SIG-M5 treated with dmso at 0.1 percent for 504 hours (cell line): ENCODE data around the gene ZFAND2B.
"Not testable (repeated sequence)": the region's sequence is repeated elsewhere in the genome, so short reads cannot be mapped to it uniquely, and the experiment has no call there.

Source experiments
- DNase-seq: peaks from one replicate; lab custom pipeline; 2025; ENCODE audit not compliant: unreplicated experiment; lab: John Stamatoyannopoulos, UW

ZFAND2B gene

DNA sequence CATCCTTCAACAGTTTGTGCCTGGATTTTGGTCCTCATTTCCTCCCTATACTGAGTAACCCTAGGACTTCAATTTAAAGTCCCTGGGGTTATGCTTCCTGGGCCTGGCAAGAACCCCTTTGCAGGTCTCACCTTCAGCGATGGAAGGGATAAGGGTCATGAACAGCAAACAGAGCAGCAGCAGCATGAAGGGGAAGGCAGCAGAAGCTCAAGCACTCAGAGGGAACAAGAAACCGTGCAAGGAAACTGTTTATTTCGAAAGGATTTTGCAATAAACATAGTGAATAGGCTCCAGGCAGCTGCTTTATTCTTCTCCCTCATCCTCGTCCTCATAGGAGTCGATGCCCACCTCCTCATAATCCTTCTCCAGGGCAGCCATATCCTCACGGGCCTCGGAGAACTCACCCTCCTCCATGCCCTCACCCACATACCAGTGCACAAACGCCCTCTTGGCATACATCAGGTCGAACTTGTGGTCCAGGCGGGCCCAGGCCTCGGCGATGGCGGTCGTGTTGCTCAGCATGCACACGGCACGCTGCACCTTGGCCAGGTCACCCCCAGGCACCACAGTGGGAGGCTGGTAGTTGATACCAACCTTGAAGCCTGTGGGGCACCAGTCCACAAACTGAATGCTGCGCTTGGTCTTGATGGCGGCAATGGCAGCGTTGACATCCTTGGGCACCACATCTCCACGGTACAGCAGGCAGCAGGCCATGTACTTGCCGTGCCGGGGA lies 43.6 kb downstream of the ZFAND2B start:
- DNase-seq = peak; percentile 84

DNA sequence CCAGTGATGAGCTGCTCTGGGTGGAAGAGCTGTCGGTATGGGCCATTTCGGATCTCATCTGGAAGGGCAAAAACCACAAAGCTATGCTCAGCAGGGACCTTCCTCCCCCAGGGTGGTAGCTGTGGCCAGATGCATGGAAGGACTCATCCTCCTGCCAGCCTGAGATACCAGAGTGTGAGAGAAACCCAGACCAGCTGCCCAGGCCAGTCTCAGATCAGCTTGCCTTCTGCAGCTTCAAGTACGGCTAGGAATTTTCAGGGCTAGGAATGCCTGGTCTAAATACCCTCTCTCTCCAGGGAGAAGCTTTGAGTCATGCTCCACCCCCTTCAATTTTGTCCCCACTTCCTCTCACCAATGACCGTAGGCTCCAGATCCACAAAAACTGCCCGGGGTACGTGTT lies 45.1 kb downstream of the ZFAND2B start:
- DNase-seq = no peak

DNA sequence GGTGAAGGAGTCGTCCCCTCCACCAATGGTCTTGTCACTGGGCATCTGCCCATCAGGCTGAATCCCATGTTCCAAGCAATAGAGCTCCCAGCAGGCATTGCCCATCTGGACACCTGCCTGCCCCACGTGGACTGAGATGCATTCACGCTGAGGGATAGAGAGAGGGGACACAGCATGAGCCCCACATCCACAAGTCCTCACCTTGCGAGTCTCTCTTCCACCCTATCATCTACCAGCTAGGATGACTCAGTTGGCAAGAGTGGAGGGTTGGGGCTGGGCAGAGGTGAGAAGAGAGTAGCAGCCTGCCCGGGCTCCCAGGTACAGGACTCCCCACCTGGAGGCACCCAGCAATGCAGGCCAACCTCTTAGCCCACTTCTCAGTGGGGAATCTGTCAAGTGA lies 45.5 kb downstream of the ZFAND2B start:
- no peak for DNase-seq

DNA sequence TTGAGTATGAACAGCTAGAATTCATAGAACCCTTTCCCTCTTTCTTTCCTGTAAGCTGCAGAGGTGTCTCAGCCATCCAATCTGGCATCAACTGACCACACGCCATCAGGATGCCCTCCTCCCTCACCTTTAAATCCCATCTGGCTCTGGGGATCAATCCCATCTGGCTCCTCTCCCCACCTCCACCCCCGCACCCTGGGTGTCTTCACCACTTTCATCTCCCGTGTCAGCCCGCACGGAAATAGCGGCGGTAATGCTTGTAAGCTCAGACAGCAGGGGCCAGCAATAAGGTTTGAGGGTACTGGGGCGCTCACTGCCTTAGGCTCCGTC lies 46.0 kb downstream of the ZFAND2B start:
- no peak for DNase-seq

DNA sequence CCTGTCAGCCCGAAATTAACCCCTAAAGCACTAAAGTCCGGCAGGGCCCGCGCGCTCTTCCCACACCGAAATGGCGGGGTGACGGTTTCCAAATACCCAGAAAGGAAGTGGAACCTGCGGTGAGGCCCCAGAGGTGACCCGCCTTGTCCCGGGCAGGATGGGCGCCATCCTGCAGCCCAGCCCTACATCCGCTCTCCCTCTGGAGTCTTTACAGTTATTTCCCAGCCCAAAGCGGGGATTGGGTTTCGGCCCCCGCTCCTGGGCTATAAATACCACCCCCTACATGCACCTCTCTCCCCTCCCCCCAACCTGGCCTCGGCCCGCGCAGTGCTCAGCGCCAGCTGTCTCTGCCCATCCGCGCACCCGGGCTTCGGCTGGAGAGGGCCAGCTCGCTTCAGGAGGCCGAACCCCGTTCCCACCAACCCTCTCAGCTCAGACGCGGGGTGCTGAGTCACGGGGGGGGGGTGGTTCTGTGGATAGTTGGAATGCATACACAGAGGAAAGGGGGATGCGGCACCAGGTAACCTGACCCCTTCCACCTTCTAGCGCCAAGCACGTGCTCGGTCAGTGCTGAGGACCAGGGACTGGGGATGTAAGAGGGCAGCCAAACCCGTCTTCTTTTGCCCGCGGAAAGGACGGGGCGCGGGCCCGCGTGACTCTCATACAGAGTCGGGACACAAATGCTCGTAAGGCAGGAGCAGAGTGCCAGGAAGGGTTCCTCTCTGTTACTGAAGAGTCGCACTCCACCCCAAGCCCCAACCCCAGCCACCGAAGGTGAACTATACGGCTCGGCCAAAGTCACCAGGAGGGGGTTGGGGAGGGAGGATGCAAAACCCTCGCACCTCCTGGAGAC lies 46.5 kb downstream of the ZFAND2B start, which contains the start of gene TUBA4B:
TSS of gene TUBA4B (plus strand) at position 344 of the 853 bp plus-strand sequence. CDS start at position 509, 165 bp downstream.
- DNase-seq = peak; percentile 61

DNA sequence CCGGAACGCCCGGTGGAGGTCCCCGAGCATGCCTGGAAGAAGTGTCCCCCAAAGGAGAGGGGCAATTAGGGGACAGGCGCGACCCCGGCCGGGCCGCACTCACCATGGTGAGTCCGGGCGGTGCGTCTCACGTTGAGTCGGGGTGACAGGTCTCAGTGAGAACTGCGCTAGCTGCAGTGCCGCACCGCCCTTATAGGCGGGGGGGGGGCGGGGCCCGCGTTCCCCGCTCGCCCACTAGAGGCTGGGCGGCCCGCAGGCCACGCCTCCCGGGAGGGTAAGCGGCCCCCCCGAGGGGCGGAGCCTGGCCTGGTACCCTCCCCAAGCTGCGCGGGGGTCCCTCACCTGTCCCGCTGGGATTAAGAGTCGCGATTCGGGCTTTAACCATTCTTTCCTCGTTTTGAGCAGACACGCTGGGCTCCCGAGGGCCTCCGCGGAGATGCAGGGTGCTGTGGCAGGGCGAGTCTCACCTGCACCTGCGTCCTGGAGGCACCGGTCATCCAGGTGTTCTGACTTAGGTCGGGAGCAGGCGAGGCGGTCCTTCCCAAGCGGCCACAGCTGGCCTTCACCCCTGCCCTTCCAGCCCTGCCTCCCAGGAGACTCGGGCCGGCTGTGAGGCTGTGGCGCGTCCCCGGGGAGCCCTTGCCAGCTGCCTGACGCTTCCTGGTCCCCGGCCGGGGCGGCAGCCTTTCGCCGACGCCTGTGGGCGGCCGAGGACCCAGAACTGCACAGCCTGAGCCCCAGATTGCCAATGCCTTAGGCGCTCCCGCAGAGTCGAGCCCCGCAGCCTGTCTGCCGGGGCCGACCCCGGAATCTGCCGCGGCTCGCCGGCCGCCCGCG lies 47.4 kb downstream of the ZFAND2B start, which contains the start of gene TUBA4A:
TSS of gene TUBA4A (minus strand) at position 166 of the 837 bp plus-strand sequence. CDS start at position 106, 60 bp downstream.
- DNase-seq = peak; percentile 53

DNA sequence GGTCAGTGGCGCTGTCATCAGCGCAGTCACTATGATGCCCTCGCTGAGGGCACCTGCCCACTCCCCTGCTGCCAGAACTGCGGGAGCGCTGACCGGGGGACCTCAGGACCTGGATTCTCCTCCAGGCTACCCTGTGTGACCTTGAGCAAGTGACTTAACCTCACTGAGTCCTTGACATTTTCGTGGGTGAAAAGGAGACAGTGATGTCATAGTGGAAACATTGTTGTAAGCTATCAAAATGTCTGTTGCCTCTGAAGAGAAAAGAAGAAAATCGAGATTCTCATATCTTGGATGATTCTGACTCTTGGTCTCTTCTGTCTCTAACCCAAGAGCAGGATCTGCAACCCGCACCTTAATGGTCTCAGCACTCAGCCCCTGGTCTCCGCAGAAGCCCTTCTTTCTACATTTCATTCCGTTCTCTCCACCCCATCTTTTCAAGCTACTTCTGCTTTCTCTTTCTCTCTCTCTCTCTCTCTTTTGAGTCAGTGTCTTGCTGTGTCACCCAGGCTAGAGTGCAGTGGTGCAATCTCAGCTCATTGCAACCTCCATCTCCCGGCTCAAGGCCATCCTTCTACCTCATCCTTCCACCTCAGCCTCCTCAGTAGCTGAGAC lies 48.1 kb downstream of the ZFAND2B start:
- DNase-seq = peak; percentile 90

DNA sequence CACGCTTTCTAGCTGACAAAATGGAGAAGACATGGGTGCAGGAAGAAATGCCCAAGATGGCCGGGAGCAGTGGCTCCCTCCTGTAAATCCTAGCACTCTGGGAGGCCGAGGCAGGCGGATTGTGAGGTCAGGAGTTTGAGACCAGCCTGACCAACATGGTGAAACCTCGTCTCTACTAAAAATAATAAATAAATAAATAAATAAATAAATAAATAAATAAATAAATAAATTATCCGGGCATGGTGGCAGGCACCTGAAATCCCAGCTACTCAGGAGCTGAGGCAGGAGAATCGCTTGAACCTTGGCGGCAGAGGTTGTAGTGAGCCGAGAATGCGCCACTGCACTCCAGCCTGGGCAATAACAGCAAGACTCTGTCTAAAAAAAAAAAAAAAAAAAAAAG lies 52.4 kb downstream of the ZFAND2B start:
- DNase-seq = not testable (repeated sequence)
